ENCODE measurements around the gene IGHMBP2. TPM values are rescaled to one million over a fixed set of nuclear protein-coding genes. Genes with fewer than 3 reads are reported as not detected.
A peak's percentile ranks its signal among the peaks of the same experiment; 100 is the strongest.

Gene IGHMBP2
- total RNA-seq, 2 experiments from 2014 or later, result 17.5 to 18.5 TPM

GRCh38 chr11:68956142-68956541 lies 52.5 kb downstream of the IGHMBP2 start:
- TF ChIP-seq CTCF (IDR thresholded peaks at IDR 0.05), result no peak
- Histone ChIP-seq H3K27ac (ENCODE audit: low read depth in 1 of 2, low read length in 2 of 2) (no peak overlapping the region), H3K27me3 (ENCODE audit: control insufficient read depth in 1 of 2, insufficient read depth in 2 of 2, low read length in 2 of 2) (peaks cover 0 to 5% of the 10 kb centered on the region in 2 experiments), H3K4me3 (ENCODE audit: low read length) (no peak overlapping the region), H3K36me3 (ENCODE audit: insufficient read depth, low read length) (no peaks in the 10 kb centered on the region), H3K9me3 (ENCODE audit: control insufficient read depth in 1 of 2, insufficient read depth in 1 of 2, low read length in 2 of 2) (peaks cover 0 to 11% of the 10 kb centered on the region in 2 experiments), H3K4me1 (ENCODE audit: insufficient read depth, low read length) (peaks cover 16% of the 10 kb centered on the region)
- CTCF ChIA-PET, result no interaction called here
- Mint-ChIP-seq H3K4me3 (no peak overlapping the region), H3K27ac (no peak overlapping the region), H3K9me3 (no peaks in the 10 kb centered on the region), H3K4me1 (ENCODE audit: low read depth) (no peaks in the 10 kb centered on the region), H3K27me3 (peaks cover 5% of the 10 kb centered on the region), H3K36me3 (ENCODE audit: low read depth) (no peaks in the 10 kb centered on the region)
- POLR2A ChIA-PET, result no interaction called here
- ATAC-seq (ENCODE audit: poor library complexity) (no peak), DNase-seq (peak in 11 of 14 experiments; percentile 4 to 61 (median 23))
- intact Hi-C loops (cut with DNase I, micrococcal nuclease), result loop anchor here in 1 of 2 experiments (5.0 kb wide), 1 partner anchor 131 kb away; no protein-coding TSS in a partner anchor

DNA sequence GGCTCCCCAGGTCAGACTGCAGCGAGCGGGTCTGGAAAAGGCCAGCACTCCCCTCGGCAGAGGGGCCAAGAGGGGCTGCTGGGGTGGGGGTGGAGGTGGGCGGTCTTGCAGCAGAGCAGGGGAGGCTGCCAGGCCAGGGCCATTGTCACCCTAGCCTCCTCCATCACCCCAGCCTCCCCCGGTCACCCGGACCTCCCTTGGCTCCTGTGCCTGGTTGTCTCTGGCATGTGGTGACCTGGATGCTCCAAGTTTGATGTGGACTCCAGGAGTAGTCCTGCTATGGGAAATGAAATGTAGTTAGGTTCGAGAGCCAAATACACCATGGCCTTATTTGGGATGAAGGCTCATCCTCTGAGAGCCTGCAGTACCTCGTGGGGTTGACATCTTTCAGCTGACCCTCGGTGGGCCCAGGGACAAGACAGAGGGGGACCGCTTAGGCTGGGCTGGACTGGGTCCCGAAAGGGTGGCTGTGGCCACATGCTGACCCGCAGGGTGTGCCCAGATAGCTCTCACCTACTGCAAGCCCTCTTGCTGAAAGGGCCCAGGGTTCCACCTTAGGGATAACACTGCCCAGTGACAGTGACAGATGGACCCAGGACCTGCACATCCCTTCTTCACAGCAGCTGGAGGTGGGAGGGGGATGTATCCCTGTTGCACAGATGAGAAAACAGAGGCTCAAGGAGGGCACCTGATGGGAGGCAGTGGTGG lies 53.0 kb downstream of the IGHMBP2 start:
- Histone ChIP-seq H3K27me3 (ENCODE audit: control insufficient read depth in 1 of 2, insufficient read depth in 2 of 2, low read length in 2 of 2) (peaks cover 0 to 5% of the 10 kb centered on the region in 2 experiments), H3K36me3 (ENCODE audit: insufficient read depth, low read length) (no peaks in the 10 kb centered on the region), H3K4me1 (ENCODE audit: insufficient read depth, low read length) (peaks cover 17% of the 10 kb centered on the region), H3K9me3 (ENCODE audit: control insufficient read depth in 1 of 2, insufficient read depth in 1 of 2, low read length in 2 of 2) (peaks cover 0 to 11% of the 10 kb centered on the region in 2 experiments), H3K4me3 (ENCODE audit: low read length) (no peak overlapping the region), H3K27ac (ENCODE audit: low read depth in 1 of 2, low read length in 2 of 2) (no peak overlapping the region)
- DNase-seq (peak in 1 of 14 experiments; percentile 7), ATAC-seq (ENCODE audit: poor library complexity) (no peak)
- ChIA-PET POLR2A (no interaction called here), CTCF (no interaction called here)
- peaks cover 5% of the 10 kb centered on the region for H3K27me3 Mint-ChIP-seq
- no peak overlapping the region for H3K4me3 Mint-ChIP-seq
- no peaks in the 10 kb centered on the region for H3K4me1 Mint-ChIP-seq (ENCODE audit: low read depth)
- no peaks in the 10 kb centered on the region for H3K9me3 Mint-ChIP-seq
- TF ChIP-seq CTCF (IDR thresholded peaks at IDR 0.05), result no peak
- no peak overlapping the region for H3K27ac Mint-ChIP-seq
- intact Hi-C loops (cut with DNase I, micrococcal nuclease), result loop anchor here in 1 of 2 experiments (5.0 kb wide), 1 partner anchor 131 kb away; no protein-coding TSS in a partner anchor
- no peaks in the 10 kb centered on the region for H3K36me3 Mint-ChIP-seq (ENCODE audit: low read depth)

DNA sequence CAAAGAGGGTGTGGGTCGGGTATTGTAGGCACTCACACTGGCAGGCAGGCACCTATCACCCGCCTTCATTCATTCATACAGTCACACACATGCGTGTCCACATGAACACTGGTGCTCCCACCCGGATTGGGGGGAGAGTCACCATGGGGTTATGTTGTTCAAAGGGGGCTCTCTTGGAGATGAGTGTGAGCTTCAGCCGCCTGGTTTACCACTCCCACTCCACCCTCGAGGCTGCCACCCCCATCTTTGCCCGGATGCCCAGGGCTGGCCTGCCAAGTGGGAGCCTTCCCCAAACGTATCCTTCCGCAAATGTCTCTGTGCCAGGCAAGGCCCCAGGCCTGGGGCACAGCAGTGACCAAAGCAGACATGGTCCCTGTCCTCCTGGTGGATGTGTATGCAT lies 54.5 kb downstream of the IGHMBP2 start:
- Histone ChIP-seq H3K27me3 (ENCODE audit: control insufficient read depth in 1 of 2, insufficient read depth in 2 of 2, low read length in 2 of 2) (peaks cover 0 to 5% of the 10 kb centered on the region in 2 experiments), H3K36me3 (ENCODE audit: insufficient read depth, low read length) (no peaks in the 10 kb centered on the region), H3K9me3 (ENCODE audit: control insufficient read depth in 1 of 2, insufficient read depth in 1 of 2, low read length in 2 of 2) (peaks cover 0 to 11% of the 10 kb centered on the region in 2 experiments), H3K27ac (ENCODE audit: low read depth in 1 of 2, low read length in 2 of 2) (no peak overlapping the region), H3K4me3 (ENCODE audit: low read length) (no peak overlapping the region), H3K4me1 (ENCODE audit: insufficient read depth, low read length) (peaks cover 32% of the 10 kb centered on the region)
- ChIA-PET CTCF (no interaction called here), POLR2A (no interaction called here)
- Mint-ChIP-seq H3K9me3 (no peaks in the 10 kb centered on the region), H3K27me3 (peaks cover 5% of the 10 kb centered on the region), H3K4me1 (ENCODE audit: low read depth) (peaks cover 9% of the 10 kb centered on the region), H3K36me3 (ENCODE audit: low read depth) (peaks cover 5% of the 10 kb centered on the region), H3K4me3 (no peak overlapping the region), H3K27ac (no peak overlapping the region)
- no peak for TF ChIP-seq CTCF (IDR thresholded peaks at IDR 0.05)
- ATAC-seq (ENCODE audit: poor library complexity) (no peak), DNase-seq (no peak)
- intact Hi-C loops (cut with DNase I, micrococcal nuclease), result loop anchor here in 1 of 2 experiments (5.0 kb wide), 1 partner anchor 129 kb away; no protein-coding TSS in a partner anchor
